NCI-H82 (cell line): ENCODE measurements around the gene TMEM18.
"Not testable (repeated sequence)": the region's sequence is repeated elsewhere in the genome, so short reads cannot be mapped to it uniquely, and the experiment has no call there.

Experiments
- DNase-seq: peaks from one replicate; lab custom pipeline; 2025; lab: John Stamatoyannopoulos, UW

TMEM18 gene

GRCh38 chr2:693606-694005, 16.4 kb upstream of the TMEM18 start:
- DNase-seq, result no peak

GRCh38 chr2:692767-693166, 15.6 kb upstream of the TMEM18 start:
- no peak for DNase-seq

- no peak for DNase-seq
These were observed 14.9 kb upstream of the TMEM18 start for GRCh38 chr2:691821-692761.

GRCh38 chr2:690799-691198, 13.6 kb upstream of the TMEM18 start:
- DNase-seq, result no peak

- no peak for DNase-seq
These were observed 12.8 kb upstream of the TMEM18 start for GRCh38 chr2:689877-690510.

- DNase-seq, result no peak
These were observed 12.0 kb upstream of the TMEM18 start for GRCh38 chr2:689237-689636.

- DNase-seq, result no peak
These were observed 11.4 kb upstream of the TMEM18 start for GRCh38 chr2:688504-689076.

GRCh38 chr2:685421-685820, 8.2 kb upstream of the TMEM18 start:
- no peak for DNase-seq

GRCh38 chr2:684913-685312, 7.7 kb upstream of the TMEM18 start:
- not testable (repeated sequence) for DNase-seq

- no peak for DNase-seq
These were observed 5.0 kb upstream of the TMEM18 start for GRCh38 chr2:682226-682625.

- no peak for DNase-seq
These were observed 4.1 kb upstream of the TMEM18 start for GRCh38 chr2:681312-681711.

- no peak for DNase-seq
These were observed 3.3 kb upstream of the TMEM18 start for GRCh38 chr2:680496-680895.

- DNase-seq, result no peak
These were observed 1.8 kb upstream of the TMEM18 start for GRCh38 chr2:678964-679363.

- no peak for DNase-seq
These were observed 849 bp upstream of the TMEM18 start for GRCh38 chr2:677959-678550.

- DNase-seq, result peak; percentile 99
These were observed 555 bp downstream of the TMEM18 start for GRCh38 chr2:676647-677055.

GRCh38 chr2:675982-676646, 1.1 kb downstream of the TMEM18 start:
- peak; percentile 79 for DNase-seq

GRCh38 chr2:675460-675859, 1.7 kb downstream of the TMEM18 start:
- no peak for DNase-seq

- DNase-seq, result no peak
These were observed 2.2 kb downstream of the TMEM18 start for GRCh38 chr2:675051-675450.

- DNase-seq, result no peak
These were observed 2.8 kb downstream of the TMEM18 start for GRCh38 chr2:674321-674985.

- DNase-seq, result no peak
These were observed 3.4 kb downstream of the TMEM18 start for GRCh38 chr2:673615-674320.

- DNase-seq, result no peak
These were observed 4.2 kb downstream of the TMEM18 start for GRCh38 chr2:673016-673415.
